GM23248 (cell line): ENCODE results near the gene BDH1. TPM values are rescaled to one million over a fixed set of nuclear protein-coding genes. Genes with fewer than 3 reads are reported as not detected.
A peak's percentile ranks its signal among the peaks of the same experiment; 100 is the strongest.

ENCODE experiments used
- DNase-seq: peaks from one replicate; pipeline ENCODE4 v3.0.0-alpha.2; 2015
- H2AFZ ChIP-seq: fragments of 200-600 bp; sonication (generic); 2 replicates; pipeline ENCODE4 v1.6.1; 2016; ENCODE audit warnings: antibody characterized with exemption
- H3F3A ChIP-seq: fragments of 200-600 bp; sonication (generic); 2 replicates; pipeline ENCODE4 v1.6.1; 2016; ENCODE audit warnings: mild to moderate bottlenecking, antibody characterized with exemption, mixed run types; ENCODE audit not compliant: insufficient read depth
- H3K27ac ChIP-seq: fragments of 200-600 bp; sonication (generic); 2 replicates; pipeline ENCODE4 v1.5.1; 2016; ENCODE audit warnings: mild to moderate bottlenecking
- H3K27me3 ChIP-seq: fragments of 200-600 bp; sonication (generic); replicated peaks from 2 replicates; pipeline ENCODE4 v1.6.1; 2016; ENCODE audit warnings: mild to moderate bottlenecking; ENCODE audit not compliant: insufficient read depth
- H3K36me3 ChIP-seq: fragments of 200-600 bp; sonication (generic); 2 replicates; pipeline ENCODE4 v1.6.1; 2016; ENCODE audit warnings: low read depth, mild to moderate bottlenecking
- H3K4me1 ChIP-seq: fragments of 200-600 bp; sonication (generic); 2 replicates; pipeline ENCODE4 v1.6.1; 2016; ENCODE audit warnings: mild to moderate bottlenecking; ENCODE audit not compliant: insufficient read depth
- H3K4me2 ChIP-seq: fragments of 200-600 bp; sonication (generic); one replicate; pipeline ENCODE4 v1.6.1; 2016; ENCODE audit warnings: mild to moderate bottlenecking; ENCODE audit not compliant: unreplicated experiment
- H3K4me3 ChIP-seq: fragments of 200-600 bp; sonication (generic); 2 replicates; pipeline ENCODE4 v1.5.1; 2016; ENCODE audit warnings: mild to moderate bottlenecking
- H3K79me2 ChIP-seq: fragments of 200-600 bp; sonication (generic); 2 replicates; pipeline ENCODE4 v1.6.1; 2016; ENCODE audit warnings: mild to moderate bottlenecking; ENCODE audit not compliant: insufficient read depth
- H3K9ac ChIP-seq: fragments of 200-600 bp; sonication (generic); 2 replicates; pipeline ENCODE4 v1.6.1; 2016; ENCODE audit warnings: mild to moderate bottlenecking
- H3K9me2 ChIP-seq: fragments of 200-600 bp; sonication (generic); 2 replicates; pipeline ENCODE4 v1.6.1; 2016; ENCODE audit warnings: mixed run types, mild to moderate bottlenecking, moderate library complexity; ENCODE audit not compliant: insufficient read depth
- H3K9me3 ChIP-seq: fragments of 200-600 bp; sonication (generic); one replicate; pipeline ENCODE4 v1.6.1; 2017; ENCODE audit warnings: low read depth
- H4K20me1 ChIP-seq: fragments of 200-600 bp; sonication (generic); 2 replicates; pipeline ENCODE4 v1.6.0; 2016; ENCODE audit not compliant: insufficient read depth
- EZH2 ChIP-seq: fragments of 200-600 bp; sonication (generic); IDR thresholded peaks from 2 replicates; pipeline ENCODE4 v1.6.1; 2018; ENCODE audit warnings: antibody characterized with exemption, mild to moderate bottlenecking; ENCODE audit not compliant: insufficient read depth, poor library complexity, severe bottlenecking
- EZH2phosphoT487 ChIP-seq: fragments of 200-600 bp; sonication (generic); IDR thresholded peaks from 2 replicates; pipeline ENCODE4 v1.6.1; 2018; ENCODE audit warnings: antibody characterized with exemption, moderate library complexity, mild to moderate bottlenecking, low read depth; ENCODE audit not compliant: insufficient read depth
- WGBS, 2 experiments: methylation state at CpG; one replicate each; pipeline ENCODE4 v1.1.6; 2015 to 2017; ENCODE audit warnings: low lambda C conversion rate in 2 of 2, low coverage in 1 of 2; ENCODE audit errors: missing lambda C conversion rate in 2 of 2; 5-methylcytosine and 5-hydroxymethylcytosine counted together
- in situ Hi-C: fragments of 300-500 bp; cut with MboI; formaldehyde crosslinking; loops from 2 replicates; pipeline ENCODE4 v1.15.0; 2020
- polyA plus RNA-seq: library from polyadenylated mRNA; unstranded; fragments of >200 nt; fragmentation: Nextera tagmentation; extraction: Ambion mirVana; gene quantifications from 2 replicates; pipeline ENCODE4 v1.2.1, GENCODE V29; 2016
- total RNA-seq: library from RNA; depleted of rRNA; stranded (reverse); fragments of >200 nt; shearing (Covaris generic); gene quantifications from 2 replicates; pipeline ENCODE4 v1.2.3, GENCODE V29; 2014

Gene BDH1
- total and polyA plus RNA-seq, 2 experiments from 2014 or later, result 2.7 to 3.4 TPM

GRCh38 chr3:197511853-197512635 lies 43.7 kb downstream of the BDH1 start:
- H3F3A ChIP-seq, result peaks cover 11% of the 10 kb centered on the region

GRCh38 chr3:197511130-197511529 lies 44.6 kb downstream of the BDH1 start:
- in situ Hi-C loops, result no loop called here
- no peaks in the 10 kb centered on the region for H3K36me3 ChIP-seq
- H3K4me2 ChIP-seq, result peak overlapping the region; percentile 18
- WGBS, 2 experiments, result 72 to 76% methylated on average over 6 of the region's 6 CpGs
- no peaks in the 10 kb centered on the region for H3K9me3 ChIP-seq
- DNase-seq, result peak; percentile 89
- H2AFZ ChIP-seq, result 0 out of 2 replicates have a peak overlapping the region, but pooled peaks have one; percentile 17
- no peaks in the 10 kb centered on the region for H3K79me2 ChIP-seq
- H3K9me2 ChIP-seq, result no peaks in the 10 kb centered on the region
- peaks cover 11% of the 10 kb centered on the region for H3F3A ChIP-seq
- no peak overlapping the region for H3K4me3 ChIP-seq
- H3K27me3 ChIP-seq, result no peaks in the 10 kb centered on the region
- H3K9ac ChIP-seq, result no peak overlapping the region
- peaks cover 11% of the 10 kb centered on the region for H3K4me1 ChIP-seq
- no peak for TF ChIP-seq EZH2phosphoT487
- no peak for TF ChIP-seq EZH2
- H4K20me1 ChIP-seq, result no peaks in the 10 kb centered on the region
- peak overlapping the region; percentile 44 for H3K27ac ChIP-seq

More at GRCh38 chr3:197511853-197512635, 43.7 kb downstream of the BDH1 start:
- H3K9me2 ChIP-seq, result no peaks in the 10 kb centered on the region
- H3K27me3 ChIP-seq, result no peaks in the 10 kb centered on the region
- H3K4me1 ChIP-seq, result peaks cover 20% of the 10 kb centered on the region
- no peak overlapping the region; the same call in 1 of the 2 replicates for H3K27ac ChIP-seq
- H2AFZ ChIP-seq, result no peak overlapping the region
- H3K9me3 ChIP-seq, result no peaks in the 10 kb centered on the region
- DNase-seq, result no peak
- 96 to 98% methylated on average over 33 of the region's 33 CpGs for WGBS, 2 experiments
- no peak overlapping the region for H3K4me2 ChIP-seq
- H4K20me1 ChIP-seq, result no peaks in the 10 kb centered on the region
- H3K79me2 ChIP-seq, result no peaks in the 10 kb centered on the region
- H3K4me3 ChIP-seq, result no peak overlapping the region
- in situ Hi-C loops, result no loop called here
- no peak for TF ChIP-seq EZH2
- no peak for TF ChIP-seq EZH2phosphoT487
- H3K9ac ChIP-seq, result no peak overlapping the region
- no peaks in the 10 kb centered on the region for H3K36me3 ChIP-seq

GRCh38 chr3:197510642-197511018 lies 45.1 kb downstream of the BDH1 start:
- no peaks in the 10 kb centered on the region for H3K9me2 ChIP-seq
- no peak for DNase-seq
- no peak overlapping the region for H3K4me3 ChIP-seq
- H3K4me2 ChIP-seq, result peak overlapping the region; percentile 18
- peak overlapping the region; percentile 39; the same call in 1 of the 2 replicates for H3K27ac ChIP-seq
- H3K79me2 ChIP-seq, result no peaks in the 10 kb centered on the region
- H3K36me3 ChIP-seq, result no peaks in the 10 kb centered on the region
- peaks cover 11% of the 10 kb centered on the region for H3F3A ChIP-seq
- H3K27me3 ChIP-seq, result no peaks in the 10 kb centered on the region
- no peaks in the 10 kb centered on the region for H4K20me1 ChIP-seq
- in situ Hi-C loops, result no loop called here
- WGBS, 2 experiments, result 48 to 49% methylated on average over 5 to 6 of the region's 6 CpGs
- peaks cover 11% of the 10 kb centered on the region for H3K4me1 ChIP-seq
- TF ChIP-seq EZH2phosphoT487 (no peak), EZH2 (no peak)
- no peaks in the 10 kb centered on the region for H3K9me3 ChIP-seq
- no peak overlapping the region for H3K9ac ChIP-seq
- H2AFZ ChIP-seq, result 0 out of 2 replicates have a peak overlapping the region, but pooled peaks have one; percentile 17

DNA sequence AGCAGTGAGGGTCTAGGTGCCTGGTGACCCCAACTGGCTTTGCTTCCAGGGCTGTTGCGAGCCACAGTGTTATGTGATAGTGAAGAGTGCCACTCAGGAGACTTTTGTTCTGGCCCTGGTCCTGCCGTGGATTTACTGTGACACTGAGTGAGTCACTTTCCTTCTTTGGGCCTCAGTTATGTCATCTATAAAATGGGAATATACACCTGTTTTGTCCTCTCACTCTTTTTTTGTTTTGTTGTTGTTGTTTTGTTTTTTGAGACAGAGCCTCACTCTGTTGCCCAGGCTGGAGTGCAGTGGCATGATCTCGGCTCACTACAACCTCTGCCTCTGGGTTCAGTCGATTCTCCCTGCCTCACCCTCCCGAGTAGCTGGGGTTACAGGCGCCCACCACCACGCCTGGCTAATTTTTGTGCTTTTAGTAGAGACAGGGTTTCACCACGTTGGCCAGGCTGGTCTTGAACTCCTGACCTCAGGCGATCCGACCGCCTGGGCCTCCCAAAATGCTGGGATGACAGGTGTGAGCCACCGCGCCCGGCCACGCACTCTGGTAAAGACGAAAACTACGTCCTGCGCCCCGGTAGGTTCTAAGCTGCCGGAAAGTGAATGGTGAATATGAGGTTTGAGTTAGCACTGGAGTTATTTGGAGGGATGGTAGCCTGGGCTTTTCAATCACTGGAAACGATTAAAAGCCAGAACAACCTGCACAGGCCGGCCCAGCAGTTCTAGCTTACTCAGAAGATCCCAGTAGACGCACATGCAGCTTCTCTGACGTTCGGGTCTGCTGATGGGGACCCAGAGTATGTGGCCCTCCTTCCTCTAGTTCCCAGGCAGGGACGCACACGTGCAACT lies 46.6 kb downstream of the BDH1 start:
- 78 to 81% methylated on average over 27 of the region's 27 CpGs for WGBS, 2 experiments
- Histone ChIP-seq H3F3A (peaks cover 11% of the 10 kb centered on the region), H3K9me3 (no peaks in the 10 kb centered on the region), H3K9ac (peak overlapping the region; percentile 83), H3K4me1 (peaks cover 11% of the 10 kb centered on the region), H3K27me3 (no peaks in the 10 kb centered on the region), H3K36me3 (no peaks in the 10 kb centered on the region), H3K4me3 (peak overlapping the region; percentile 72), H3K9me2 (no peaks in the 10 kb centered on the region), H3K79me2 (no peaks in the 10 kb centered on the region), H2AFZ (peak overlapping the region; percentile 98), H4K20me1 (no peaks in the 10 kb centered on the region), H3K27ac (no peak overlapping the region), H3K4me2 (peak overlapping the region; percentile 91)
- in situ Hi-C loops, result no loop called here
- TF ChIP-seq EZH2phosphoT487 (no peak), EZH2 (no peak)
- DNase-seq, result no peak
